GM21515 (cell line): ENCODE results near the gene C3orf18.

Source experiments
- ATAC-seq: cut with Tn5 transposase; IDR thresholded peaks from one replicate; pipeline ENCODE4 v1.9.1; 2021; ENCODE audit not compliant: unreplicated experiment

C3orf18 gene

DNA sequence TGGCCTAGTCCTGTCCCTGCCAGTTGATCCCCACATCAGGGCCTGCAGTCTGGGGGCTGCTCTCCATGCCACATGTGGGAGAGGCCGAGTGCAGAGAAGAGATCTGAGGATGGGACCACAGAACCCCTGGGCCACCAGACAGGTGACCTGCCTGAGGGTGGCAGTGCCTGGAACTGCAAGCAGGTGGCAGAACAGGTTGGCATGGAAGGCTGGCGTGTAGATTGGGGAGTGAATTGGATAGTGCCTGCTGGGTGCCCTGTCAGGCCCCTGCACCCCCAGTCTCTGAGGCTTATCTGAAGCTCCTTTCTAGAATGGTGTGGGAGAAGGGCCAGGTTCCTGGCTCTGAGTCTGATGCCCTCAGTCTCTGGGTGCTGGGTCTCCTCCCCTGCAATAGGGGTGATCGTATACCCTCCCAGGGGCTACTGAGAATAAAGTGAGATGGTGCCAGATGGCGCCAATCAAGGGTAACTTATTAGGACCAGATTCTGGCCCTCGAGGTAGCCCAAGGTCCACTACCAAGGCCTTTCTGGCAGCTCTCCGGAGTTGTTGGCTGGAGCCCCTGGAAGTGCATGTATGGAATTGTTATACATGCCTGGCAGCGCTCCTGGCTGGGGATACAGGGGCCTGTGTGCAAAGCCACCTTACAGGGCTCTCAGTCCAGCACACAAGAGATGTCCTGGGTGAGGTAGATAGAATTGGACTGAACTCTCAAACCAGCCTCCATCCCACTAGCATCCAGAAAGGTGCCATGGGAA, 15.7 kb downstream of the C3orf18 start:
- ATAC-seq, result no peak

DNA sequence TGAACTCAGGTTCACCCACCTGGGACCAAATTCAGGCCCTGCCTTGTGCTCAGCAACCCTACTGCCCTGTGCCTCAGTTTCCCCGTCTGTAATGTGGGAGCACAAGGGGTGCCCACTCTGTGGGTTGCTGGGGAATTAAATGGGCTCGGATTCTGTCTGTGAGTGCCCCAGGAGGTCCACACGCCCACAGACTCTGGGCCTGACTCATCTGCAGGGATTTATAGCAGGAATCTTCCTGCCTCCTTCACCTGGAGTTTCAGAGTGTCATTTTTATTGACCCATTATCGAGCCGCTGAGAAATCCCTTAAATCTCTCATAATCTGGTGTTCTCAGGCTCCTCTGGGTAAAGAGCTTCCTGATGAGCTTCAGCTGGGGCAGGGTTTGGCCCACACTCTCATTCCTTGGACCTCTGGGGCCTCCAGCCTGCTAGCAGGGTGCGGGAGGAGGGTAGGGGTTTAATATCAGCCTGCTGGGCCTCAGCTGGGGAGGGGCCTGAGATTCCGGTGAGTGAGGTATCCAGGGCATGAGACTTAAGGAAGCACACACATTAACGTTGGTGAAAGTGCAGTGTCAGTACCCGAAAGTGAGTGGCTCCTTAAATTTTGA, 16.4 kb downstream of the C3orf18 start:
- ATAC-seq, result no peak

DNA sequence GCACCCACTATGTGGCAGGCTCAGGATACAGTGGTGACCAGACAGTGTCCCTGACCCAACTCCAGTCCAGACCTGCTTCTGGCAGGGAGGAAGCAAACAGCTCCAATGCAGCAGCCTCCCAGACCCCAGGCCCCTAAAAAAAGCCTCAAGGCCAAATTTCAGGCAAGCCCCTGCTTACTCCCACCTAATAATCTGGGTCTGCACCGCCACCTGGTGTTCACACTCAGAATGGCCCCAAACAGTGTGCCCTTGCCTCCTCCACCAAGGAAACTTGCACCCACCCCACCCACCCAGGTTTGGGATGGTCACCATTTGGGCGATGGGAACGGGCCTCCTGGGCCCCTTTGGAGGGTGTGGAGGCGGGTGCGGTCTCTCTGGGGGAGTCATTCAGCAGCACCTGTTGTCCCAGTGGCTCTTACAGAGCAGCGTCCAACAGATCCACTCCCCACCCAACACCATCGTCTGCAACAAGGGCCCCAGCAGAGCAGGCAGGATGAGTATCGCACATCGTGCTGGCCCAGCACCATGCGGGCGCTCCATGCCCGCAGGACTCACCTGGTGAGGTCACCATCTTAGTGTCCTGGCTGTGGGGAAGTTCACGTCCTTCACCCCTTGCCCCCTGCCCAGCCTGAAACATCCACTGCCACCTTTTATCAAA, 17.3 kb downstream of the C3orf18 start:
- ATAC-seq, result no peak

DNA sequence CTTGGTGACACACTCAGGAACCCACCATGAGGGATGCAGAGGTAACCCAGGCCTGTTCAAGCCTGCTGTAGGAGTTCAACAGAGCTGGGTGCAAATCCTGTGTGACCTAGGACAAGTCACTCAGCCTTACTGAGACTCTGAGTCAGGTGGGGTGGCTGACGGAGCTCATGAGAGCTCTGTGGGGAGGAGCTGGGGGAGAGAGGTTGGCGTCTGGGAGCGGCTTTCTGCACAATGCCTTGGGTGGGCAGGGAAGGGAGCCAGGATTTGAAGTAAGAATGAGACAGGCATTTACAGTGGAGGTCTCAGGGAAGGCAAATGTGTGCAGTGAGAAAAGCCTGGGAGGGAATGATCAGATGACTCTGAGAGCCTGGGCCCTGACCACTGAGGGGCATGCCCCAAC, 18.3 kb downstream of the C3orf18 start:
- no peak for ATAC-seq

DNA sequence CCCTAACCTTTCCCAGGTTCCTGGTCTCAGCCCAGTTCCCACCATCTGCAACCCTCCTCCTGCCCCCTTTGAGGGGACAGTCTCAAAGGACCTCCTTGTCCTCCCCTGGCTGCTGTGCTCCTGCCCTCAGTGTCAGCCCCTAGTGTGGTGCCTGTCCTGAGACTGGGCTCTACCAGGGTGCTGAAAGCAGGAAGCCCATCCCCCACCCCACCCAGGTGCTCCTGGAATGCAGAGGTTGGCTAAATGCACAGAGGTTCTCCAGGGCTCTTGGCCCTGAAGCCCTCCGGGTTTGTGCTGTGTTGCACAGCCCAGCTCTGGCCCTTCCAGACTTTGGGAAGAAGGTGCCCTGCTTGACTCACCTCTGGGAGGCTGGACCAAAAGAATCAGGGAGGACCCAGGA, 21.8 kb downstream of the C3orf18 start:
- ATAC-seq, result no peak

DNA sequence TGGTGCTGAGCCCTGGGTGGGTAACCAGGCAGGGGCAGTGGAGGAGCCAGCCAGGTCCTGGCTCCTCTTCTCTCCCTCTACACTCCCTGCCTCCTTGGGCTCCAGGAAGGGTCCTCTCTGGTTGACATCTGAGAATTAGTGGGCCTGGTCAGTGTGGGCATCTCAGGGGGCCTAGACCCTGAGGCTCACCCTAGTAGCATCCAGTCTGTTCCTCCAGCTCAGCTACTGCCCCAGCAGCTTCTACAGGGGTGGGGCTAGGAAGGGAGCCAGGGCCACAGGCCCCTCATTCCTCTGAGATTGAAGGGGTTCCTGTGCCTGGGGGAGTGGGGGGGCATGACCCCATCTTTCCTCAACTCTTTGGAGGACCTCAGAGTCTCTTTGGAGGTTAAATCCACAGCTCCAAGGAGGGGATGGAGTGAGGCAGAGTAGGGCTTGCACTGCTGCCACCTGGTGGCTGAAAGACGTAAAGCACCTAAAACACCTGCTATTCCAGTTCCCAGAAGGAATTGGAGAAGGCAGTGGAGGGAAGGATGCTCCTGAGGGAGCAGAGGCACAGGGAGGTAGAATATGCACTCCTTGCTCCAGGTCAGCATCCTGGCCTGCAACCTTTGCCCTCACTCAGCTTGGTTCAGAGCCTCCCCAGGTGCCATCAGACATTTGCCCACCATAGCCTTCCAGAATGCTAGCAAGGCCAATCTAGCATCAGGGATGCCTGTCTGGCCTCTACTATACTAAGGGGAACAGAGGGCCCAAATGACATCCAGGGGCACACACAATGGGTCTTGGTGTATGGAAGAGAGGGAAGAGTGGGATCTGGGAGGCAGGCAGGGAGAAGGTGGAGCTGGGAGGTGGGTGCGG, 25.1 kb downstream of the C3orf18 start:
- ATAC-seq, result no peak

DNA sequence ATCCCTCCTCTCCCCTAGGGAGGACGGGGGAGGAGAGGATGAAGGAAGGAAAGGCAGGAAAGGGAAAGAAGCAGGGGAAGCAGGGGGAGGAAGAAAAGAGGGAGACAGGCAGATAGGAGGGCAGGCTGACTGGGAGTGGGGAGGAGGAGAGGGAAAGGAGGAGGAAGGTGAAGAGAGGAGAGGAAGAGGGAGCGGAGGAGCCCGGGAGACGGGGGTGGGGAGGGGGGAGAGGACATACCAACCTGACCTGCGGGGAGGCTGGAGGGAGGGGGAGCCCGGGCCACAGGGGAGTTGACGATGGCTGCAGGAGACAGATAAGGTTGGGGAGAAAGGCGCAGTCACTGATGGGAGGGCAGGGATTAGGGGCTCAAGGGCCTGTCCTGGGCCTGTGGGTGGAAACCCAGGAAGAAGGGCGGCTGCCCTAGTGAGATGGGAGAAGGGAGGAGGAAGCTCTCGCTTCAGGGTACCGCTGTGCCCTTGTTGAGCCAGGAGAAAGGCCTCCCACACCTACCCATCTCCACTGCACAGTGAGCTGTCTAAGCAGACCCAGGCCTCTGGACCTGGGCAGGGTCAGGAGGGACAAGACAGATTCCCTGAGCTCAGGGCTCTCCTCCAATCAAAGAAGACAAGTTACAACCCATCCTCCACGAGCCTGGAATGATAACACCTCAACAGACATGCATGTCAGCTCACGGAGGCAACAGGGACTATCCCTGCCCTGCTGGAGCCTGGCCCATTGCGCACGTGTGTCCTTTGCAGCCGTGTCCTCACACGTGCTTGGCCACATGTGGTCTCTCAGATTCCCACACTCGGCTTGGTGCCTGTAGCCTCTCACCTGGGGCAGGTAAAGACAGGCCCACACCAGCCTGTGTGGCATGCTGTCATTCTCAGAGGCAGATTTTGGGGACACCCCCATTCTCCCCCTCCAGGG, 27.9 kb downstream of the C3orf18 start:
- ATAC-seq, result no peak

DNA sequence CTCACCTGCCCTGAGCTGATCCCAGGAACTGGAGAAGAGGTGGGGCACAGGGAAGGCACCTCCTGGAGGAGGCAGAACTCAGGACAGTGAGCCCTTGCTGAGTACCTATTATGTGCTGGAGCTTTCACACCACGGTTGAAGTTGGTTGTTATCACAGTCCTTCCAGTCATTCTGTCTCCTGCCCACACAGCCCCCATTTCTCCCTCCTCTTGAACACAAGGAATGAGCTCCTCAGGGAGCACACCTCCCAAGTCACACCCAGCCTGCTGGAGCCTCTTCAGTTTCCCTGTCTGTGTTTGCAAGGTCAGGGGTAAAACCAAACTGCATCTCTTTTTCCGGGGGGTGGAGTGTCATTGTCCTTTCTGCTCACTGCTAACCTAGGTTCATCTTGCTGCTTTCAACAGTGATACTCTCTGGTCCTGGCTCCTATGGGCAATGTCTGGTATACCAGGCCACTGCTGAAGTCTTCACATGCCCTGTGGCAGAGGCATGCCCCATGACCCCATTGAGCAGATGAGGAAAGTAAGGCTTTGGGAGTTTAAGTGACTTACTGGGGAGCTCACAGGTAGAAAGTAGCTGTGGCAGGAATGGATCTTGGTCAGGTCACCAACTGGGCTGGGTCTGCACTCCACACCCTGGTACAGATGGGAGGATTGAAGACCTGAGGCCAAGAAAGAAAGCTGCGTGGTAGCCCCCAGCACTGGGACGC, 30.0 kb downstream of the C3orf18 start:
- no peak for ATAC-seq

DNA sequence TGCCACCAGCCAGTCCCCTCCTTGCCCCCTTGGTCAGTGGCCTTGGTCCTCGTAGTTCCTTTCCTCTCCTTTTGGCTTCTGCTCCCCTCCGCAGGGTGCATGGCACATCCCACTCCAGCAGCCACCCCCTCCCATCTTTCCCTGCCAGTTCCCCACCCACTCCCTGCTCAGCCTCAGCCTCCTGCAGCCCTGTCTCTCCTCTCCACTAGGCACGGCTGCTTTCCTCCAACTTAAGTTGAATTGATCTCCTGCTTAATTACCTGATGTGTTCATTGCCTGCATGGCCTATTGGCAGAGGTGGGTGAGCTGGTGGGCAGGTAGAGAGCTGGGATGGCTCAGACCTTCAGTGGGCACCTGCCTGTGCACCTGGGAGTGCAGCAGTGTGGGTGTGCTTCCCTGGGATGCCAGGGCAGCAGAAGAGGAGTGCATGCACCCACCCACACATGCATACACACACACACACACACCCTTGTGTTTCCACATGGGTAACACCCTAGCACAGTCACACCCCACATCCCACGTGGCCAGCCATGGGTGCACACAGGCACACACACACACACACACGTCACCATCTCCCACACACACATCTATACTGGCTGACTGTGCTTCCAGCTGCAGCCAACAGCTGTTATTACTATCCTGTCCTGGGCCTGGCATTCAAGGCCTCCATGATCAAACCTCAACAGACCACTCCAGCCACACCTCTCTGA, 30.9 kb downstream of the C3orf18 start:
- no peak for ATAC-seq

DNA sequence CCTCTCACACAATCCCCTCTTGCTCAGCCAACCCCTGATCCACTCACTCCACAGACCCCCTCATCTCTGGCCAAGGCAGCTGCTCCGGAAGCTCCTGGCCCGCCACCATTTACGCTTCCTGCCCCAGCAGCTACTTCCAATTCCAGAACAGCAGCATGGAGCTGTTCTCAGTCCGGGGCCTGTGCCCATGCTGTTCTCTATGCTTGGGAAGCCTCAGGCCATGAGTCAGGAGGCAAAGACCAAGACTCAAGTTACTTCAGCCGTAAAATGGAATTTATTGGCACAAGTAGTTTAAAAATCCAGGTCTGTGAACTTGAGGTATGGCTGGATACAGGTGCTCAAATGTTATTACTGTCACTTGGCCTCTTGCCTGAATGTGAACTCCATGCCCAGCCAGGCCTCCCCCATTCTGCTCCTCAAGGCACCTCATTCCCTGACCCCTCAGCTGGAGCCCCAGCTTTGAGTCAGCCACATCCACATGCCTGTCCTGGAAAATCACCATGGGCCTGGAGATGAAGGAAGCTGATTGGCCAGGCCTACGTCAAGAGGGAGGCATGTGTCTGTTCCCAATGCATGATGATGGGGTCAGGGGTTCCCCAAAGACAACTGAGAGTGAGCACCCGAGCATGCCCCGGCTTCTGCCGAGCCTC, 32.7 kb downstream of the C3orf18 start:
- no peak for ATAC-seq

DNA sequence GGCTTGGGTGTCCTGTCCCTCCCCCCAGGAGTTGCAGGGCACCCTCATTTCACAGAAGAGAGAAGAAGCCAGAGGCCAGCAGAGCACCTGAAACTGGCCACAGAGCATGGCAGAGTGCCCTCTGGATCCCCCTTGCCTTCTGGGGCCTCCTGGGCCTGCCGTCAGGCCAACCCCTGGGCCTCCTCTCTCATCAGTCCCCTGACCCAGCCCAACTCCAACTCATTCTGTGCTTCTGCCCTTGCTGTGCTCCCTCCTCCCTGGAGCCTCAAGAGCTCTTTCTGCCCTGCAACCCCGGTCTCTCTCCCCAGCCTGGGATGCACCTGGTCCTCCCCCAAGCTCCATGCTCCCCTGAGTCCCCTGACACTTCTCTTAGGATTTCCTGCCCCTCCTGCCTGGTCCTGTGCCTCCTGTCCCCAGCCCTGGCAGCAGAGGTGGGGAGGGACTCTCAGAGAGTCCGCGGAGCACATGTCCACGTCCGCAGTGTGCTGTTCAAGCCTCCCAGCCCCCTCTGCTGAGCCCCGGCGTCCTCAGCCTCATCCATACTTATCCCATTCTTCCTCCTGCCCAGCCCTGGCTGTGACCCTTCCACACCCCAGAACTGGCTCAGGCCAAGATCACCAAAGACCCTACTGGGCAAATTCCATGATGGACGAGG, 33.6 kb downstream of the C3orf18 start:
- ATAC-seq, result no peak

DNA sequence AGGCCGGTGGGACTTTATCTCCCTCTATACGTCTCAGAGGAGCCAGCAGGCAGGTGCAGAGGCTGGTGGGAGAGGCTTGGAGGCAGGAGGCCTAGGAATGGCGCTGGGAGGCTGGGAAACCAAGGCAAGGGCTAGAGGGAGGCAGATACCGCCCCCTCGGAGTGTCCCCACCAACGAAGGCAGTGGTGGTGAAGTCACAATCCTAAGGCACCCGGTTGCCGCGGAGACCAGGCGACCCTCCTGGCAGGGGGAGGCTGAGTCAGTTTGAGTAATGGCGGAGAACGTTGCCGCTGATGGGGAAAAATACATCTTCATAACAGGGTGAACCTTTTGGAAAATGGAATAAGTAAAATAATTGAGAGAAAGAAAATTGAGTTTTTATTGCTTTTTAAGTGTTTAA, 34.2 kb downstream of the C3orf18 start:
- ATAC-seq, result no peak

DNA sequence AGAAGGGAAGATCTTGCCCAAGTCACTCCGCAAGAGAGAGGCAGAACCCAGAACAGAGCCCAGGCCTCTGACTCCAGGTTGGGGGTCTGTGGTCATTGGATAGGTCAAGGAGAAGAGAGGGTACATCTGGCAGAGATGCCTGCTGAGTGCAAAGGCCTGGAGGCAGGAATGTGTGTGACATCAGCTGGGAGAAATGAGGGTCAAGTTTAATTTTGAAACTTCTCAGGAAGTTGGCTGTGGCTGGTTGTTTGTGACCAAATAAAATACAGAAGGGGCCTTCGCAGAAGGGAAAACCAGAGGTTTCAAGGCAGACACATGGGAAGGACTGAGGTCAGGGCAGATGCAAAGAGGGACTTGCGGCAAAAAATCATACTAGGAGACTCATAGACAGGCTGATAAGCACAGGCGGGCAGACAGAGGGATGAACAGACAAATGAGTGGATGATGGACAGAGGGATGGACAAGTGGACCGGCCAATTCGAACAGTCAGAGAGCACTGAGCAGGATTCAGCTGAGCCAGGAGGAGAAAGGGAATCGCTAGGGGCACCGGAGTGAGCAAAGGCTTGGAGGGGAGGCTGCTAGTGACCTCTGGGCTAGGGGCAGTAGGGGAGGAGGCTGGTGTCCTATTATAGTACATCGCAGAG, 35.4 kb downstream of the C3orf18 start:
- no peak for ATAC-seq

DNA sequence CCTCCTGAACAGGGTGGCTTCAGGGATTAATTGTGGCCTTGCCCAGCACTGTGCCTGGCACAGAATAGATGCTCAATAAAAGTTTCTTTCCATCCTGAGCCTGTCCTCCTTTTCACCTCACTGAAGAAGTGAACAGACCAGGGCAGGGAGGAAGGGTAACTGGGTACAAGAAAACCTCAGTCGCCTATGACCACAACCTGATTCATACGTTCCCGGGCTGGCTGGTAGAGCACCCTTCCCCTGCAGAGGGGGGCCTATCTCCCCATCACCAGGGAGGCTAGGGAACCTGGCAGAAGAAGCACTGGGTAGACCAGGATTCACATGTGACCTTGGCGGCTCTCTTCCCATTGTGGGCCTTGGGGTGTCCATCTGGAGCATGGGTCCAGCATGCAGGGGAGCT, 36.3 kb downstream of the C3orf18 start:
- ATAC-seq, result no peak

DNA sequence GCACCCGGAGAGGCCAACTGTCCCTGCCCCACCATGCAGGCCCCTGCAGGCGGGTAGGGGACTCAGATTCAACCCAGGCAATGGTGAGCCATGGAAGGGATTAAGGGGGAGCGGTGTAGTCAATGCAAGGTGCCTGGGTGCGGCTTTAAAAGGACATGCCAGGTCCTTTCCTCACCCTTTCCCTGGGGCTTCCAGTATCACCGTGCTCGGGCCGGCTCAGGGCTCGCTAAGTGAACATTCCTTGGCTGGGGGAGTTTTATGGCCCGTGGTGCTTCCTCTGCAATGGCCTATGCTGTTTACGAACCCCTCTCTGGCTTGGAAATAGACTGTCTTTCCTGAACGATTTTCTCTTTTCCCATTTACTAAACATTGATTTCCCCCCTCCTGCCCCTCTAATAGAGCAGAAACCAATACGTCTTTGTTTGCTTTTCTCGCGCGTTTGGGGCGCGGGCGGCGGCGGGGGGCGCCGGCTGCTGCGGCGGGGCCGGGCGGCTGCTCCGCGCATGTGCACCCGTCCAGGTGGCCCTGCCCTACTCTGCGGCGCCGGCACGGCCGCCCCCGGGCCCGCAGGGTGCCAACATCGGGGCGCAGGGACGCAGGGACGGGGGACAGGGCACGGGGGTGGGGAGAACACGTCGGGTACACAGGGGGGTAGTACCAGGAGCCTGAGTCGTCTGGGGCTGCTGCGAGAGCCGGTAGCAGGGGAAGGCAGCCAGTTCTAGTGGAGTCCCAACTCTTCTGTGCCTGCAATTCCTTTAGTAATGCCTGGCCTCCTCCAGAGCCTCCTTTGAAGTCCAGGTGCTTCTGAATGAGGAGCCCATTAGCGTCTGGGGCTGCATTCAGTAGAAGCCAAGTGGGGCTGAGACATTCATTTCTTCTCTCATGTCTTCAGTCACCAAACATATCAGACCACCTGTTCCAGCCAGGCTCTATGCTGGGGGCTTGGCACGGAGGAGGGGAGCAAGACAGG, 37.3 kb downstream of the C3orf18 start:
- ATAC-seq, result no peak

DNA sequence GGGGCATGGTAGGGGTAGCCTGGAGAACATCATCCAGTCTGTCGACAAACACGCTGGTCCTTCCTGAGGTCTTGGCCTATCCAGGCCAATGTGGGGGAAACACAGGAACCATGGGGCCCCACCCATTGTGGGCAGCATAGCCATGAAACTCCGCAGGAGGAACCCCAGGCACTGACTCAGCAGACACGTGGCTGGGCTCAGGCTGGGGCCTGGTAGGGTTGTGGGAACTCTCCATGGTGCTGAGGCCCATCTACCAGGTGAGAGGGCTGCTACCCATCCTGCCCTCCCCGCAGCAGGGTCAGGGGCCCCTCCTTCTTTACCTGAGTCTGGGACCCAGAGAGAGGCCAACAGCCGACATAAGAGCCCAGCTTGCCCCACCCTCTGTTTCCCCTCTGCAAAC, 41.6 kb downstream of the C3orf18 start:
- ATAC-seq, result no peak
